Eye (tissue), 1 donor: ENCODE measurements around the gene OCIAD1.

Experiments
- DNase-seq: peaks from one replicate; pipeline ENCODE4 v3.0.0-alpha.2; 2015

Gene OCIAD1

GRCh38 chr4:48898733-48899431, 68.0 kb downstream of the OCIAD1 start:
- no peak for DNase-seq

GRCh38 chr4:48899432-48899749, 68.5 kb downstream of the OCIAD1 start:
- no peak for DNase-seq

- no peak for DNase-seq
These were observed 69.1 kb downstream of the OCIAD1 start for GRCh38 chr4:48899950-48900349.

- no peak for DNase-seq
These were observed 70.3 kb downstream of the OCIAD1 start for GRCh38 chr4:48901196-48901595.

GRCh38 chr4:48902266-48902665, 71.4 kb downstream of the OCIAD1 start:
- DNase-seq = no peak

- no peak for DNase-seq
These were observed 73.2 kb downstream of the OCIAD1 start for GRCh38 chr4:48904101-48904500.

GRCh38 chr4:48904541-48905142, 73.8 kb downstream of the OCIAD1 start:
- DNase-seq = no peak

- peak; percentile 6 for DNase-seq
These were observed 74.6 kb downstream of the OCIAD1 start for GRCh38 chr4:48905363-48906015.

- DNase-seq = peak; percentile 89
These were observed 75.6 kb downstream of the OCIAD1 start, which contains the start of gene OCIAD2 for GRCh38 chr4:48906206-48907173. Gene OCIAD2 (minus strand): TSS chr4:48906774. CDS start chr4:48904549, 2,225 bp downstream.

GRCh38 chr4:48907706-48908477, 77.0 kb downstream of the OCIAD1 start:
- no peak for DNase-seq

GRCh38 chr4:48908687-48909086, 77.8 kb downstream of the OCIAD1 start:
- no peak for DNase-seq

- DNase-seq = no peak
These were observed 78.8 kb downstream of the OCIAD1 start for GRCh38 chr4:48909697-48910096.

- no peak for DNase-seq
These were observed 79.6 kb downstream of the OCIAD1 start for GRCh38 chr4:48910511-48910910.
